ENCODE data around the gene FOXP2.

DNA sequence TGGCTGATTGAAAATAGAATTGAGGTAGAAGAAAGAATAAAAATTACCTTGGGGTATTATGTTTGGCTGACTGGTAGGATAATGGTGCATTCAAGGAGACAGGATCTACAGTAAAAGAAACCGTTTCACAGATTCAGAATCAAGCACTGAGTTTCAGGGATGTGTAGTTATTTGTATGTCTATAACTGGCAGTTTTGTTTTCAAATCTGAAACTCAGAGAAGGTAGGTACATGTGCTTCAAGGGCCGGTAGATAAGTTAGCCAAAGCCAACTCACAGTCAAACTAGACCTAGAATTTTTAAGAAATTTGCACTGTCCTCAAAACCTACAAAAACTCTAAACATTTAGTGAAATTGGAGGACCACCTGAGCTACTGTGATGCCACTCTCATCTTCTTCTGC, 191.5 kb downstream of the FOXP2 start:
- TF ChIP-seq, protein P1, sequence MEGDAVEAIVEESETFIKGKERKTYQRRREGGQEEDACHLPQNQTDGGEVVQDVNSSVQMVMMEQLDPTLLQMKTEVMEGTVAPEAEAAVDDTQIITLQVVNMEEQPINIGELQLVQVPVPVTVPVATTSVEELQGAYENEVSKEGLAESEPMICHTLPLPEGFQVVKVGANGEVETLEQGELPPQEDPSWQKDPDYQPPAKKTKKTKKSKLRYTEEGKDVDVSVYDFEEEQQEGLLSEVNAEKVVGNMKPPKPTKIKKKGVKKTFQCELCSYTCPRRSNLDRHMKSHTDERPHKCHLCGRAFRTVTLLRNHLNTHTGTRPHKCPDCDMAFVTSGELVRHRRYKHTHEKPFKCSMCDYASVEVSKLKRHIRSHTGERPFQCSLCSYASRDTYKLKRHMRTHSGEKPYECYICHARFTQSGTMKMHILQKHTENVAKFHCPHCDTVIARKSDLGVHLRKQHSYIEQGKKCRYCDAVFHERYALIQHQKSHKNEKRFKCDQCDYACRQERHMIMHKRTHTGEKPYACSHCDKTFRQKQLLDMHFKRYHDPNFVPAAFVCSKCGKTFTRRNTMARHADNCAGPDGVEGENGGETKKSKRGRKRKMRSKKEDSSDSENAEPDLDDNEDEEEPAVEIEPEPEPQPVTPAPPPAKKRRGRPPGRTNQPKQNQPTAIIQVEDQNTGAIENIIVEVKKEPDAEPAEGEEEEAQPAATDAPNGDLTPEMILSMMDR (IDR thresholded peaks at IDR 0.05): no peak
- TF ChIP-seq EZH2phosphoT487 (IDR thresholded peaks at IDR 0.05): no peak
